CD1c-positive myeloid dendritic cell (primary cell): ENCODE results near the gene CLIC5.

Experiments used
- DNase-seq: peaks from one replicate; pipeline ENCODE4 v3.0.0-alpha.2; 2016; ENCODE audit errors: extremely low spot score

CLIC5 gene

DNA sequence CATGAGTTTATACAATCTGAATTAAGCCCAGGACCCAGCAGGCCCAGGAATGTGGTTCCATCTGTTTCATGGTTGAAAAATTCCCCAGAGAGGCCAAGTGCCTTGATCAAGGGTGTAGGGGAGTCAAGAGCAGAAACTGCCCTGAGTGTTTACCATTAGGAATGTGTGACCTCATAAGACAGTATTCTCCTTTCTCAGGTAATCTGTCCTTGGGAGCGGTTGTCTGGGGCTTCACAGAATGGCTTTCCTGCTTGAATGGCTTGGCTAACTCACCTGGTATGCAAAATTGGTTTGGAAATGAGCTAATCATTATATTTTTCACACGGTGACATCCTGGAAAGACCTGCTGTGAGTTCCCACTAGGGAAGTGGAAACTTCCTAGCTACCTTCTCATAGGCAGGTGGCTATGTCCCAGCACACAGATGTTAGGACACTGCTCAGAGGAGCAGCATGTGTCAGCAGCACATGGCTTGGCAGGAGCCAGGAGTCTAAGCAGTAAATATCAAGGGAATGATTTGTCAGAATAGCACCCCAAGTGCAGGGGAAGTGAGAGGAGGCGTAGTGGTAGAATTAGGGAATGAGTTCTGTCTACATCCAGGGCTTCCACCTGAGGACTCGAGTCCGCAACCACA, 17.7 kb downstream of the CLIC5 start:
- no peak for DNase-seq

DNA sequence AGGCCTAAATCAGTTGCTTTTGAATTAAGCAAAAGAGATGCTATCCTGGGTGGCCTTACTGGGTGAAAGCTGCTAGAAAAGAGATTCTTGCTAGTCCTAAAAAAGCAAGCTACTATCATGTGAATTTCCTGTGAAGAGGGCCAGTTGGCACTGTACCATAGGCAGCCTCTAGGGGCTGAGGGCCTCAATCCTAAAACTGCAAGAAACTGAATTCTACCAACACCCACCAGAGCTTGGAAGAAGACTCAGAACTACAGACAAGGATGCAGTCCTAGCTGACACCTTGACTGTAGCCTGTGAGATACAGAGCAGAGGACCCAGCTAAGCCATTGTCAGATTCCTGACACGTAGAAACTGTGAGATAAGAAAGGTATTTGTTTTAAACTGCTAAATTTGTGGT, 24.5 kb downstream of the CLIC5 start:
- no peak for DNase-seq

DNA sequence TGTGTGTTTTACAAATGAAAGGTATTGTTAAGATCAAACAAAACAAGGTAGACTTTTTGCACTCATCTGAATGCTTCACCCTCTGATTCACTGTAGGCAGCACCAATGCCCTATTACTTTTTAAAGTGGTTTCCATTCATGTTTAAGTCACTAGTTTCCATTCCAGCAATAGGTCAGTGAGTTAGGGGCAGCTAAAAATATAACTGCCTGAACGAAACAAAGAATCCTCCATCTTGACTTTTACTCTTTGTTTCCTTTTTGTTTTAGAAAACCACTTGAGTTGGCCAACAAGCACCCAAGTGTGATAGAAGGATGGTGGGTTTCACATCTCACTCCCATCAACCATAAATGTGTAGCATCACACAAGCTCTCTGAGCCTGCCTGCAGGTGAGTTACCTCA, 25.5 kb downstream of the CLIC5 start:
- DNase-seq = no peak

DNA sequence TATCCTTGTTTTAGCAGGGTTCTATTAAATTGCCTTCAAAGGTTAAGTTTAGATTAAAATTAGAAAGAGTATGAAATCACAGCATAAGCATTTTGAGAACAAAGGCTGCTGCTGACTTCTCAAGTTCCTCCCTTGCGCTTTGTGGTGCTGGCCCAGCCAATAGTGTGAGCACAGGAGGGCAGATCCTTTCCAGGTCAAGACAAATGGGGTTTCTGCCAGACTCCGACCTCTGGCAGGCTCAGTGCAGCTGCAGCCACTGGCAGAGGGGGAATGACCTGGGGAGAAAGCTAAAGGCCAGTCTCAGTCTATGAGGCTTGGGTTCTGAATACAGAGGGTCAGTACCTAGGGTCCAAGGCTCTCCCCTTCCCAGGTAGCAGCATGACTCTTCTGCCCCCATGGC, 27.0 kb downstream of the CLIC5 start:
- DNase-seq = no peak

DNA sequence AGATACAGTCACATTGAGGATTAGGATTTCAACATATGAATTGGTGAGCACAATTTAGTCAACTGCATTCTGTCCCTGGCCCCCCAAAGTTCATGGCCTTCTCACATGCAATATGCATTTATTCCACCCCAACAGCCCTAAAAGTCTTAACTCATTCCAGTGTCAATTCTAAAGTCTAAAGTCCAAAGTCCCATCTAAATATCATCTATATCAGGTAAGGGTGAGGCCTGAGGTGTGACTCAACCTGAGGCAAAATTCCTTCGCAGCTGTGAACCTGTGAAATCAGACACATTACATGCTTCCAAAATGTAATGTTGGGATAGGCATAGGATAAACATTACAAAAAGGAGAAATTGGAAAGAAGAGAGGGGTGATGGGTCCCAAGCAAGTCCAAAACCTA, 27.8 kb downstream of the CLIC5 start:
- no peak for DNase-seq

DNA sequence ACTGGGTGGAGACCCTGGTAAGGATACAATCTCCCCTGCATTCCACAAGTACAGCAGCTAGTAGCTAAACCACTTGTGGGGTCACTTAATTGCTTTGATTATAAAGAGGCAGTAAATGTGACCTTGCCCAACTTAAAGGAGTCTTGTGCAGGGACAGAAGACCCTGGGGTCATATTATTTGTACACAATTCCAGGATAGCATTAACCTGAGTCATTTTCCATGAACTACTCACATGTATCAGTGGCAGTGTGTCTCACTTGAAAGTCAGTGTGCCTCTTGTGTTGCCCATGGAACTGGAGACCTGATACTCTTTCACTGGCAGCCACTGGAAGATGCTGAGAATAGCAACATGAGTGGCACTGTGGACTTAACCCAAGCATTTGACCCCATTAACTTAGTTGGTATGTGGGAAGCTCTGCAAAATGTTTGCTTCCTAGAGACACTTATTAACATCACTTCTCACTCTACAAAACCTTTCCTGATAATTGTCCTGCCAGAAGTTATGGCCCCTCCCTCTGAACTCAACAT, 28.9 kb downstream of the CLIC5 start:
- no peak for DNase-seq

DNA sequence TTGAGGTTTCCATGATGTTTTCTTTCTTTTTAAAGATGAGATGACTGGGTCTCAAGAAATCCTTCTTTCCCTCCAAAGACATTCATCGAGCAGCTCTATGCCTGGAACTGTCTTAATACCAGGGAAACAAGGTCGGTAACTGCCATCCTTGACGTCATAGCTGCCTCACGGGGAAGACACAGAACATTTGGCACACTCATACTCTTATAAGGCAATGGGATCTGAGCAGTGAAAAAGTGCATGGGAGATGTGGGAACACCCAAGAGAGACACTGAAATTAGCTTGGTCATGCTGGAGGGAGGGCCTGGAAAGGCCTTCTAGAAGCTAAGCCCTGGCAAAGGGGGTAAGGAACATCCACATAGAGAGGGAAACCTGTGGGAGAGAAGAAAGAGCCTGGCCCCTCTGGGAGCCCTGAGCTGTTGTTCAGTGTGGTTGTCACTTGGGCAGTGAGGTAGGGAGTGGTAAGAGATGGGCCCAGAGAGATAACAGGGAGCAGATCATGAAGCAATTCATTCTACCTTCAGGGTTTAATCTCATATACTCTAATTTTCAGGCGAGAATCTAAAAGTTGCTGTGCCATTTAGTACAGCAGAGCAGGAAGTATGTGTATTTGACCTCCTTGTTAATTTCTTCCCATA, 30.8 kb downstream of the CLIC5 start:
- DNase-seq = no peak

DNA sequence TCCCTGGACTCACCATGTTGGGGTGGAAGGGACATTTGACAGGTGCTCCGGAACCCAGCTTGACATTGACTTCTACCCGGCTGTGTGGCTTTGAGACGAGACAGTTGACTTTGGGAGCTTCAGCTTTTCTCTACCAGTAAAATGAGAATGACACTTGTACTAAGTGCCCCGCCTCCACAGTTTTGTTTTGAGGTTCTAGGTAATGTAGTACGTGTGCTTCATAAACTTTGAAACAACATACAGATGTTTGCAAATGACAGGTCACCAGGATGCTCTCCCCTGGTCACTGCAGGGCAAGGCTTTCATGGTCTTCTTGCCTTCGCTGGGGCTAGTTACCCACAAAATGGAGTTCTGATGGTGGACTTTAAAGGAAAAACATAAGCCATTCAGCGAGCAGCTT, 31.3 kb downstream of the CLIC5 start:
- DNase-seq = no peak

DNA sequence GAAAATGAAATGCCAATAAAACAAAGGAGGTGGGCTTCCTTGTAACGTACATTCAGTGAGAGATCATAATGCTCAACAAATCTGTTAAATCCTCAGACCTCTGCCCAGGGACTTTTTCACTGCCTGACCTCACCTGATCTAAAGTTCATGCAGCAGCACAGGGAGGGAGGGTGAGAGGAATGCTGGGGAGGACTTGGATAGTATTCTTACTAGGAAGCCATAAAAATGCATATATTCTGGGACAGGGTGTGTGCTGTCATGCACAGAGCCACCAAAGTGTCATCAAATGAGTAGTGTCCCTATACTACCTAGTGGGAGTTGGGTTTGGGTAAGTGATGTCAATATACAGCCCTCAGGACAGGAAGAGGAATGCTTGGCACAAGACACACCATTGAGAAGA, 32.6 kb downstream of the CLIC5 start:
- no peak for DNase-seq

DNA sequence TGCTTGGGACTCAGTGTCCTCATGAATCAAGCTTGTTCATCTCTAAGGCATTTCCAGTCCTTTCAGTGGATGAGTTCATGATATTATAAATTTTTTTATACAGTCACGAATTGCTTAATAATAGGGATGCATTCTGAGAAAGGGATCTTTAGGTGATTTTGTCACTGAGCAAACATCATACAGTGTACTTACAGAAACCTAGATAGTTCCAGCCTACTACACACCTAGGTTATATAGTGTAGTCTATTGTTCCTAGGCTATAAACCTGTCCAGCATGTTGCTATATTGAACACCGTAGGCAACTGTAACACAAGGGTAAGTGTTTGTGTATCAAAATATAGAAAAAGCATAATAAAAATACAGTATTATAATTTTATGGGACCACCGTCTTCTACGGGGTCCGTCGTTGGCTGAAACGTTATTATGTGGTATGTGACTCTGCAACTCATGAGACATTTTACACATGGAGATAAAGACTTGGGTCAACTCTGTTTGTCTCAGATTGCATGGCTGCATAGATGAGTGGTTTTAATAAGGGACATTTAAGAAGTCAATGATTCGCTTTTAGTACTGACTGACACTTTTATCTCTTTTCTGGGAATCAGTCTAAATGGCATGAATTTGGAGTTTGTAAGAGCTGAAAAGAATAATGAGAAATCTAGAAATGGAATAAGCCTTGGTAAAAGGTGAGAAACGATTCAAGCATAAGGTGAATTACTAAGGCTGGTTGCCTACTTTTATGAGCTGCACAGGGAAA, 33.2 kb downstream of the CLIC5 start:
- DNase-seq = no peak

DNA sequence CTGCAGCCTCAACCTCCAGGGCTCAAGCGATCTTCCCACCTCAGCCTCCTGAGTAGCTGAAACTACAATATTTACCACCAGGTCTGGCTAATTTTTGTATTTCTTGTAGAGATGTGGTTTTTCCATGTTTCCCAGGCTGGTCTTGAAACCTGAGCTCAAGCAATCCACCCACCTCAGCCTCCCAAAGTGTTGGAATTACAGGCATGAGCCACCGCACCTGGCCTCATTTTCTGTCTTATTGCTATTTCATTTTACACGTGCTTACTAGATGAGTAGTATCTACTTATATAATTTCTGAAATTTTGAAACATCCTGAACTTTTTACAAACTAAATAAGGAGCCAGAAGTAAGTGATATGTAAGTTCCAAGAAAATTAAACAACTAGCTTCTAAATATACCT, 34.6 kb downstream of the CLIC5 start:
- DNase-seq = no peak

DNA sequence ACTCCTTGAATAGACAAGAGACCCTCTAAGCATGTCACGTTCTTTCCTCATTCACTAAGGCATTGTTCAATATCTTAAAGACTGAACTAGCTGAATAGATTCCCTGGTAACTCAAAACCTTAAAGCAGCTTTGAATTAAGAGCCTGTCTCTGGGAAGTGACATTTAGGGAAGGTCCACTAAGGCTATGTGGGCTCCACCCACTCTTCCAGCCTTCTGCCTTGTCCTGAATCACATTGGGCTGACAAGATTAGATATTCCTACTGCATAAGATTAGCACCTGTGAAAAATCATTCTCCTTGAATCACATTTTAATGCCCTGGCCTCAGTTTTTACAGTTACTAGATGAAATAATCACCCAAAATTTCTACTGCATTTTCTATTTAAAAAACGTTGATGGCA, 36.3 kb downstream of the CLIC5 start:
- no peak for DNase-seq

DNA sequence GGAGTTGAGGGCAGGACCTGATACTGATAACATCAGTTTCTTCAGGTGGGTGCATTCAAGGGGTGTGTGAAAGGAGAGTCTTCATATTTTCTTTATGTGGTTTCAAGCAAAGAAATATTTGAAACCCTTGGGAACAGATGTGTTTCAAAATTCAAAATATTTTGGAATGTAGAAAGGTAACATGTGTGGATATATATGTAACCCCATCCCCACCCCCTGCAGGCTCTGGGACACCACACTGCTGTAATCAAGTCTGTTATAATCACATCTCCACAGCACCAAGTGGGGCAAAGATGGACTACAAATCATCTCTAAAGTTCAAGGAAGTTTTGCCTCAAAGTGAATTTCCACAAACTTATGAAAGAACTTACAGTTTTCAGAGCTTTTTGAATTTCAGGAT, 41.1 kb downstream of the CLIC5 start:
- no peak for DNase-seq

DNA sequence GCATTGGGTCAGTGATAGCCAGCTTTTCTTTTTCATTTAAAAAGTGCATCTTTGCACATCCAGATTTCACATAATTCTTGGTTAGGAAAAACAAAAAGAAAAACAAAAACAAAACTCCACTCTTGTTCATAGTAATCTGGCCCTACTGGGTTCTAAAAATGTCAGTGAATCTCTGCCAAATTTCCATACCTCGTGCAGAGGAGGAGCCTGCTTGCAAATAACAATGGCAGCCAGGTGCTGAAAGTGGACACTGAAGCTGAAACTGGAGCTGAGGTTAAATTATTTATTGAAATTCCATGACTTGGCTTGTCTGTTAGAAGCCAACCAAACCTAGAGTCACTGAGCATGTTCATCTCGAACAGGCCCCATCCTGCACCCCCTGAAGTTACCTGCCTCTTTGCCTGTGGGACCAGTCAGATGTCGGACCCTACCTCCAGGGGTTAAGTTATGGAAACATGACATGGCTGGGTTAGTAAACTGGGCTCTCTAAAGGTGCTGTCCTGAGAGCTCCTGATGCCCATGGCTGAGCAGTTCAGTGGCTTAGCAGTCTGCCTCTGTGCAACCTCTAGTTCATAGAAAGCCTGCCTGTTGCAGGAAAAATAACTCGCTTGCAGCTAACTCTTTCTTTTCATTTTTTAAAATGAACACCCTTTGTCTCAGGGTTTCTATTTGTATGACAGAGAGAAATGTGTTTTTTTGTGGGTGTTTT, 42.7 kb downstream of the CLIC5 start:
- DNase-seq = no peak

DNA sequence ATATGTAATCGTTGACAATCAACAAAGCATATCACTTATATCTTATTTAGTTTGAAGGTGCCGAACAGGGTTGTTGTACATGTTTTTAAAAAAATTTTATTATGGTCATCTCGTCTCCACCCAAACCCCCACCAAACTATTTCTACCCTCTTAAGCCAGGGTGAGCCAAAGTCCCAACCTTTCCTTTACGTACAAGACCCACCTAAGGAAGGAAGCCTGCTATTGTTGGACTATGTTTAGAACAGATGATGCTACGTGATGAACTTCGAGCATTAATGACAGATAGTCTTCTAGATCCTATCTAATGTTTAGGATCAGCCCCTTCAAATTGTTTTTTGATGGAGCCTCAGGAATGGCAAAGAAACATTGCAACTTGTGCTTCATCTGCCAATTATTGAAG, 44.4 kb downstream of the CLIC5 start:
- no peak for DNase-seq

DNA sequence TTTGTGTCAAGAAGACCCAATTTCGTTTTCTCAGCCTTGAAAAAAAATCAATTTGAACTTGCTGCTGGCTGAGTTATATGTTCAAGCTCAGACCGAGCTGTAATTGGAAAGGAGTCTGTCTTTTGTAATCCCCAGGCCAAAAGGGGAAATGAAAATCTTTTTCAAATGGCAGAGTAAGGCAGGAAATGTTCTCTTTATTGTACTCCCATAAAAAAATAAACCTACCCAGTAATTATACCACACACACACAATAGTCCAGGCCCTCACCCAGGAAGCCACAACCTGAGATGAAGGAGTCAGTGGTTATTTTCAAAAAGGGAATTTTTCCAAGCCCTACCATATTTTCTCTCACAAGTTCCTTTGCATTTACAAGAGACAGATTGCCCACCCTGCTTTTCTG, 45.3 kb downstream of the CLIC5 start:
- DNase-seq = peak; percentile 20

DNA sequence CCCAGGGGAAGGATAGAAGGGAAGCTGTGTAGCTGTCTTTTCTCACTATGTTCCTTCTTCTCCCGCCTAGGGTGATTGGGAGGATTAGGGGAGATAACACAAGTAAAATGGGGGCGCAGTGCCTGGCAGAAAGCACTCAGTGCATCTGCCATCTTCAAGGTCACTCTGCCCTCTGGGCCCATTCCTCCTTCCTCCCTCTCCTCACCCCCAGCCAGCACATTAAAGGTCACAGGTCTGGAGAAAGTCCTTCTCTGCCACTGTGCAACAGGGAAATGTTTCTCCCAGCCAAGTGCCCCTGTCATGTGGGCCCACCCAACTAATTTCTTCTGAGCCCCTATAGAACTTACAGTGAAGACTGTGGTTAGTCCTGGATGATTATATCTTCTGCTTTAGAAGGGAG, 45.8 kb downstream of the CLIC5 start:
- no peak for DNase-seq

DNA sequence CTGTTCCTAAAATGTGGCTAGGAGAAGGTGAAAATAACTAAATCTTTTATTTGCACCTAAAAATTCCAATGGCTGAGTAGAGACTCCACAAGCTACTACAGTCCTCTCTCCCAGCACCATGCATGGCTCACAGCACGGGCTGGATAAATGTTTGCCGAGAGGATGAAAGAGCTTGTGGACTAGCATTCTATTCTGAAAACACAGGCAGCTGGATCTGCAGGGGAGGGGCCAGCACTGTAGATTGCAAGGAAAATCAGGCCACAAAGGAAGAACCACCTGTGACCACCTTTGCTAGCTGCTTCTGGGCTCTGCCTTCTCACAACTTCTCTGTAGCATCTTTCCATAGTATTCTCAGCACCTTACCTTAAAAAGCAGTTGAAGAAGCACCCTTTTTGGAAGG, 46.6 kb downstream of the CLIC5 start:
- DNase-seq = no peak

DNA sequence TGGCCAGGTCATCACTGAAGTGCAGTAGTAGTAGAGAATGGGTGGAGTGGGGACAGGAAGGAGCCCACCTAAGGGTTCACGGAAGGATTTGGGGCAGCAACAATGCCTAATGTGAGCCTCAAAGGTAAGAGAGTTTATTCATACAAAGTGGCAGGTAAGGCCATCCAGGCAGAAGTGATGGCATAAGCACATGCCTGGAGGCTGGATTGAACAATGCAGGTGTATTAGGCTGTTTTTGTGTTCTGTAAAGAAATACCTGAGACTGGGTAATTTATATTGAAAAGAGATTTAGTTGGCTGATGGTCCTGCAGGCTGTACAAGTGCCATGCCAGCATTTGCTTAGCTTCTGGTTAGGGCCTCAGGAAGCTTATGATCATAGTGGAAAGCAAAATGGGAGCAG, 48.3 kb downstream of the CLIC5 start:
- no peak for DNase-seq

DNA sequence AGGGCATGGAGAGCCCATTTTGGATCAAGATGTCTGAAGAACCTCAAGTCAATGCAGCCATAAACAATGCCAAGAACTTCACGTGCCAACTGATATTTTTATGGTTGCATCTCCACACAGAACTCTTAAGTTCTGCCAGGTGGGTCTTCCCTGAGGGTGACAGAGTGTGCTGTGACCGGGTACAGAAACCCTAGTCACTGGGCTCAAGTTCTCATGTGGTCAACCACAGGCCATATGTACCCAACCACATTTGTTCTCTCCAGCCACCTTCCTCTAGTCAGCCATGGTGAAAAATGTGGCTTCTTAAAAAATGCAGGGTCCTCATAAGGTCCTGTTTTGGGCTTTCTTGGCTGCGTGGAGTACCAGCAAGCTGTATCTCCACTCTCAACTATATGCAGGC, 48.9 kb downstream of the CLIC5 start:
- DNase-seq = no peak

DNA sequence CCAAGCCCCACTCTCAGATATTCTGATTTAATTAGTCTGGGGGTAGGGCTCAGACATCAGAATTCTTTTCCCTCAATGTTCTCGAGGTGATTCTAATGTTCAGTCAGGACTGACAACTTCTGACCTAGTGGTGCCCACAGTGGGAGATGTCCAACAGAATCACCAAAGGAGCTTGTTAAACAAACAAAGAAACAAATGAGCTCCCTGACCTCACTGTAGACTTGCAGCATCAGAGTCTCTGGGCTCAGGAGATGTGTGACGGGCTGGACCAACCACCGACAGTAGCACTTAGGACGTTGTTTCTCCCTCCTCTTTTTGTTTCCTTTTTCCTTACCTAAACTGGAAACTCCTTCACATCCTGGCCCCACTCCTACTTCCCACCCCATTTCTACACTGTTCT, 49.3 kb downstream of the CLIC5 start:
- no peak for DNase-seq

DNA sequence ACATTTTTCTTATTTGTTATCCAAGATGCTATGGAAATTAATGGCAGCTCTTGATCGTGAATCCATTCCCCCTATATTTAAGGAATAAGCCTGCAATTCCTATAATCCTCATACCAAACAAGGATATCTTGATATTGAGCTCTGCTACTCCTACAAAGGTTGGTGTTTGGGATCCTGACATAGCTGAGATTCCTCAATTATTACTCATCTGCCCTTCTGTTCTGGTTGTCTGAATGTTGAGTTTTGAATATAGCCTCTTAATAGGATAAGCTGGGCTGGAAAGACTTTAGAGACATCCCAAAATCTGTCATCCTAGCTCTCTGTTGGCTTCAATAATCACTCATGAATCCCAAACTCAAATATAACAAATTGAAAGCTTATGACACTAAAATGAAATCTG, 49.9 kb downstream of the CLIC5 start:
- no peak for DNase-seq

DNA sequence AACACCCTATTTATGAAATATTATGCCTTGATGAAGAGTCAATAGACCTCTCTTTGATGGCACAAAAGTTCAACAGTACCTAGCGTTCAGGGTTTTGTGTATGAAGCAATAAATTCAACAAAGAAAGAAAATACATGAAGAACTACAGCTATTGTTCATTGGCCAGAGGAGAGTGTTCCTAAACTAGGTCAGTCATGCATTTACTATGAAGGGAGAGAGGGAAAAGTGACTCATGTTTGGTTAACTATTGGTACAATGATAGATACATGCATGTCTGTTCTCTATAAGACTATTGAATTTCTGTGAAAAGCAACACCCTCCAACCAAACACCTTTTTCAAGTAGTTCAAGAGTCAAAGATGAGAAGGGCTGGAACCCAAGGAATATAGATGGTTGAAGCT, 50.7 kb downstream of the CLIC5 start:
- no peak for DNase-seq
